NCI-H2029 (cell line): ENCODE data around the gene FANCI.

ENCODE experiments used
- DNase-seq: peaks from one replicate; lab custom pipeline; 2025; lab: John Stamatoyannopoulos, UW

FANCI gene

GRCh38 chr15:89333011-89333860 is 89.5 kb downstream of the FANCI start:
- DNase-seq: no peak

- no peak for DNase-seq
These were observed 90.3 kb downstream of the FANCI start for GRCh38 chr15:89333959-89334509.

GRCh38 chr15:89334510-89335297 is 90.9 kb downstream of the FANCI start, which contains the start of gene POLG:
TSS of gene POLG (minus strand) at chr15:89334824. CDS start at chr15:89333754, 1,070 bp downstream.
- peak; percentile 88 for DNase-seq

GRCh38 chr15:89335298-89336041 is 91.7 kb downstream of the FANCI start:
- no peak for DNase-seq

- DNase-seq: no peak
These were observed 94.3 kb downstream of the FANCI start for GRCh38 chr15:89338036-89338435.

GRCh38 chr15:89340573-89340972 is 96.8 kb downstream of the FANCI start:
- no peak for DNase-seq

GRCh38 chr15:89341316-89342005 is 97.7 kb downstream of the FANCI start:
- peak; percentile 70 for DNase-seq

- no peak for DNase-seq
These were observed 99.1 kb downstream of the FANCI start for GRCh38 chr15:89342840-89343239.

- no peak for DNase-seq
These were observed 101.5 kb downstream of the FANCI start for GRCh38 chr15:89345248-89345647.

GRCh38 chr15:89346516-89347231 is 102.9 kb downstream of the FANCI start:
- DNase-seq: no peak

- no peak for DNase-seq
These were observed 105.4 kb downstream of the FANCI start for GRCh38 chr15:89349206-89349558.

- no peak for DNase-seq
These were observed 108.7 kb downstream of the FANCI start for GRCh38 chr15:89352476-89352875.

- DNase-seq: no peak
These were observed 110.2 kb downstream of the FANCI start for GRCh38 chr15:89353991-89354390.

GRCh38 chr15:89356634-89357298 is 113.0 kb downstream of the FANCI start:
- DNase-seq: no peak

- DNase-seq: no peak
These were observed 114.6 kb downstream of the FANCI start for GRCh38 chr15:89358435-89358754.

GRCh38 chr15:89358755-89359439 is 115.1 kb downstream of the FANCI start:
- peak; percentile 51 for DNase-seq

GRCh38 chr15:89359471-89360293 is 115.9 kb downstream of the FANCI start:
- DNase-seq: no peak

- DNase-seq: no peak
These were observed 116.7 kb downstream of the FANCI start for GRCh38 chr15:89360294-89360971.
